Activated CD8-positive, alpha-beta memory T cell treated with anti-CD3 and anti-CD28 coated beads, Interleukin-2, amount 50 U/mL, for 4 hours (primary cell): ENCODE measurements around the gene GPA33.

Experiments used
- DNase-seq: peaks from one replicate; pipeline ENCODE4 v3.0.0-alpha.2; 2020

The GPA33 gene, protein sequence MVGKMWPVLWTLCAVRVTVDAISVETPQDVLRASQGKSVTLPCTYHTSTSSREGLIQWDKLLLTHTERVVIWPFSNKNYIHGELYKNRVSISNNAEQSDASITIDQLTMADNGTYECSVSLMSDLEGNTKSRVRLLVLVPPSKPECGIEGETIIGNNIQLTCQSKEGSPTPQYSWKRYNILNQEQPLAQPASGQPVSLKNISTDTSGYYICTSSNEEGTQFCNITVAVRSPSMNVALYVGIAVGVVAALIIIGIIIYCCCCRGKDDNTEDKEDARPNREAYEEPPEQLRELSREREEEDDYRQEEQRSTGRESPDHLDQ

GRCh38 chr1:167090314-167090942, at the start of gene GPA33:
Gene GPA33, minus strand, starts transcription at chr1:167090377. Its CDS starts 90 bp downstream, at chr1:167090287.
- DNase-seq, result no peak

- no peak for DNase-seq
Measured at GRCh38 chr1:167138703-167139102, 48.5 kb upstream of the GPA33 start.

DNA sequence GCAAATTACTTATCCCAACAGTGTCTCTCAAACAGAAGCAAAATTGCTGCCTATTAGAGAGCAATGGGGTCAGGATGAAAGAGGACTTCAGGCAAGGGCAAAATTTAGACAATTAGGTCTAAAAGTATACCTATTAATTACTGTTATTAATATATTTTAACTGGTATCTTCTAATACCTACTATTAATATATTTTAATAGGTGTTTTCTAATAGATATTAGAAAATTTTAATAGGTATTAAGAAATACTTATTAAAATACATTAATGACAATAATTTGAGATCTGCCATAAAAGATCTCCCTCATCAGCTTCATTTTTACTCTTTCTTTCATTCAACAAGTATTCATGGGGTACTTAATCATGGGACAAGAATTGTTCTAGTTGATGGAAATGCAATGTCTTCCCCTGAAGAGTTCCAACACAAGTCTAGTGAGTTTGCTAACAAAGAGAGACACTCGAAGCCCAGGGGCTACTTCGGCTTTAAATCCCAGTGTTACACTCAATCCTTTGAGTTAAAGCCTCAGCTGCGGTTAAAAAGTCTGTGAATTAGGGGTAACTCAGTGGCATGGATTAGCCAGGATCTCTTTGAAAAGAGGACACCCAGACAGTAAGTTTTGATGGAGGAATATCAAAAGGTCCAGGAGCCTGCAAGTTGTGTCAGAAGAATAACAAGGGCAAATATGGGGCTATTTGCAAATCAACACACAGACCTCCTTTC, 47.8 kb upstream of the GPA33 start:
- no peak for DNase-seq

GRCh38 chr1:167137332-167137781, 47.2 kb upstream of the GPA33 start:
- no peak for DNase-seq

GRCh38 chr1:167136806-167137205, 46.6 kb upstream of the GPA33 start:
- DNase-seq, result no peak

DNA sequence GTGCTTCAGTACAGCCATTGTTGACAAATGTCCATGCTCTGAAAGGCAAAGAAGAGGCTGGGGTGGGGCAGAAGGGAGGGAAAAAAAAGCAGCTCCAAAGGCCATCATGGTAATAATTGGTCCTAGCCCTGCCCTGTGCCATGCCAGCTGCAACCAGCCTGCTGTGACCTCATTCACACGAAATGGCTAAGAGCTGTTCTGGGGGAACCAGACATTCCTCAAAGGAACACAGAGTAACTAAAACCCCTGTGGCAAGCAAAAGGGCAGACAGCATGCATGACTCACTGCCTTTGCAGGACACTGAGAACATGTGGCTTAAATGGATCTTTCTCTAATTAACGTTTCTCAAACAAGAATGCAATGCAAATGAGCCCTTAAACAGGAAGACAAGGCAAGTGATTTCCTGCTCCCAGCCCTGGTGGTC, 46.0 kb upstream of the GPA33 start:
- no peak for DNase-seq

GRCh38 chr1:167135281-167135840, 45.2 kb upstream of the GPA33 start:
- no peak for DNase-seq

- no peak for DNase-seq
Measured at GRCh38 chr1:167132301-167133010, 42.3 kb upstream of the GPA33 start.

DNA sequence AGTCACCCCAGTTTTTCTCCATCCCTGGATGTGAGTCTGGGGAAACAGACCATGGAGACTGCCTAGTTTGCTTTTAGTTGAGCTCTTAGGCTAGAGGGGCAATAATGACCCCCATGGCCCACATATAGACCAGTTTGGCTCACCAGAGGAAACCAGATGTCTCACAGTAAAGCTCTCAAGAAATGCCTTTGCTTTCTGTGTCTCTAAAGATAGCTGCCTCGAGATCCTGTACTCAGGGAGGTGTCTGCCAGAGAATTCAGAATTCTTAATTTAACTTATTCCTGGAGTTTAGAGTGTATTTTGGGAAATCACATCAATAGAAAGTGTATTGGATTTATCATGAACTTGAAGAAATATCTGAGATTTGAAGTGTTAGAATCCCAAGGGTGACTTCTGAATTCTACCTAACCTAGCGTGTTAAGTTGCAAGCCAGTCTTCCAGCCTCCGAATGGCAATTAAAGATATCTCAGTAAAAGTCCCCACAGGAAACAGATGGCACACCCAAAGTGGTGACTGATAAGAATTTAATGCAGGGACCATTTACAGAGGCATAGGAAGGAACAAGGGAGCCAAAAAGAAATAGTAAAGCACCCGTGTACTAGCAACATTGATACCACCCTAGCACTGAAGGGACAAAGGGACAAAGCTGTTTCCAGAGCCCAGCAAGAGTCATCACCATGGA, 40.8 kb upstream of the GPA33 start:
- no peak for DNase-seq

DNA sequence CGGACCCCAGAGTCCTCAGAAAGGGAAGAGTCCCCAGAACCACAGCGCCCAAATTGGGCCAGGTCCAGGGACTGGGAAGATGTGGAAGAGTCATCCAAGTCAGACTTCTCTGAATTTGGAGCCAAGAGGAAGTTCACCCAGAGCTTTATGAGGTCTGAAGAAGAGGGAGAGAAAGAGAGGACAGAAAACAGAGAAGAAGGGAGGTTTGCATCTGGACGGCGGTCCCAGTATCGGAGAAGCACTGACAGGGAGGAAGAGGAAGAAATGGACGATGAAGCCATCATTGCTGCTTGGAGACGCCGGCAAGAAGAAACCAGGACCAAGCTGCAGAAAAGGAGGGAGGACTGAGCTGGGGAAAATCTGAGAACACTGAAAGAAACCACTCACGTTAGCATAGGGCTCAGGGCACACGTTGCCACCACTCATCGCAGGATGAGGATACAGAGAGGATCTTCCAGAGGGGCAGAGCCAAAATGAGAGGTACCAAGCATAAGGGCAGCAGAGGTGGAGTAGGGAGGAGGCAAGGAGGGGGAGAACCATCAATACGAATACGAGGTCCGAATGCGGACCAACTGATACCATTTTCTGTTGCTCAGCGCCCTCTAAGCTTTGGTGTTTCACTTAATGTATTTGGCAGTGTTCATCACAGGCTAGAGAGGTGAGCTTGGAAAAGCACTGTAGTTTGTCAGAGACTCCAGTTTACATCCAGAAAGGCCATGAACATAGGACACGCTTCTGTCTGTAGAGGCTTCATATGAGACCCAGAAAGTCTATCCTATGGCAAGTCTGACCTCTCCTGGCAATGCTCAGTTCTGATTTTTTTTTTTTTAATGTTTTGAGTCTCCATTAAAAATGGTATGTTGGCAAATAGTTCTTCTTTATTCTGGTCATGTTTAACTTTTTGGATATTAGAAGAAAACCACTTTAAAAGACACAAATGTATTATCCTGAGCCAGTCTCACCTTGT, 38.4 kb upstream of the GPA33 start:
- DNase-seq, result no peak

DNA sequence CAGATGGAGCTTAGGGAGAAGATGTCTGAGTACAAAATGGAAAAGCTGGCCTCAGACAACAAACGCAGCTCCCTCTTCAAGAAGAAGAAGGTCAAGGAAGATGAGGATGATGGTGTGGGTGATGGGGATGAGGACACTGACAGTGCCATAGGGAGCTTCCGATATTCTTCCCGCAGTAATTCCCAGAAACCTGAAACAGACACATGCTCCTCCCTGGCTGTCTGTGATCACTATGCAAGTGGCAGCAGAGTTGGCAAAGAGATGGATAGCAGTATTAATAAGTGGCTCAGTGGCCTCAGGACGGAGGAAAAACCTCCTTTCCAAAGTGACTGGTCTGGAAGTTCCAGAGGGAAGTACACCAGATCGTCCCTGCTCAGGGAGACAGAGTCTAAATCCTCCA, 37.5 kb upstream of the GPA33 start:
- DNase-seq, result no peak

DNA sequence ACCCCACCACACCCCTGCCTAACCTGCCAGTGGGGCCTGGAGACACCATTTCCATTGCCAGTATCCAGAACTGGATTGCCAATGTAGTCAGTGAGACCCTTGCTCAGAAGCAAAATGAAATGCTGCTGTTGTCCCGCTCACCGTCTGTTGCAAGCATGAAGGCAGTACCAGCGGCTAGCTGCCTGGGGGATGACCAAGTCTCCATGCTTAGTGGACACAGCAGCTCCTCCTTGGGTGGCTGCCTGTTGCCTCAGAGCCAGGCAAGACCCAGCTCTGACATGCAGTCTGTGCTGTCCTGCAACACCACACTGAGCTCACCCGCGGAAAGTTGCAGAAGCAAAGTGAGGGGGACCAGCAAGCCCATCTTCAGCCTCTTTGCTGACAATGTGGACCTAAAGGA, 37.1 kb upstream of the GPA33 start:
- DNase-seq, result no peak

DNA sequence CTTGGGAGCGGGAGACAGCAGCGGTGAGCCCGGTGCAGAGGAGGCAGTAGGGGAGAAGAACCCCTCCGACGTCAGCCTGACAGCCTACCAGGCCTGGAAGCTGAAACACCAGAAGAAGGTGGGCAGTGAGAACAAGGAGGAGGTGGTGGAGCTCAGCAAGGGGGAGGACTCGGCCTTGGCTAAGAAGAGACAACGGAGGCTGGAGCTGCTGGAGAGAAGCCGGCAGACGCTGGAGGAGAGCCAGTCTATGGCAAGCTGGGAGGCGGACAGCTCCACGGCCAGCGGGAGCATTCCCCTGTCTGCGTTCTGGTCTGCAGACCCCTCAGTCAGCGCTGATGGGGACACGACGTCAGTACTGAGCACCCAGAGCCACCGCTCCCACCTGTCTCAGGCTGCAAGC, 36.6 kb upstream of the GPA33 start:
- DNase-seq, result no peak

DNA sequence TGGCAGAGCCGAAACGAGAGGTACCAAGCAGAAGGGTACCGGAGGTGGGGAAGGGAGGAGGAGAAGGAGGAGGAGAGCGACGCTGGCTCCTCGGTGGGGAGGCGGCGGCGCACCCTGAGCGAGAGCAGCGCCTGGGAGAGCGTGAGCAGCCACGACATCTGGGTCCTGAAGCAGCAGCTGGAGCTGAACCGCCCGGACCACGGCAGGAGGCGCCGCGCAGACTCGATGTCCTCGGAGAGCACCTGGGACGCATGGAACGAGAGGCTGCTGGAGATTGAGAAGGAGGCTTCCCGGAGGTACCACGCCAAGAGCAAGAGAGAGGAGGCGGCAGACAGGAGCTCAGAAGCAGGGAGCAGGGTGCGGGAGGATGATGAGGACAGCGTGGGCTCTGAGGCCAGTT, 36.1 kb upstream of the GPA33 start:
- no peak for DNase-seq

DNA sequence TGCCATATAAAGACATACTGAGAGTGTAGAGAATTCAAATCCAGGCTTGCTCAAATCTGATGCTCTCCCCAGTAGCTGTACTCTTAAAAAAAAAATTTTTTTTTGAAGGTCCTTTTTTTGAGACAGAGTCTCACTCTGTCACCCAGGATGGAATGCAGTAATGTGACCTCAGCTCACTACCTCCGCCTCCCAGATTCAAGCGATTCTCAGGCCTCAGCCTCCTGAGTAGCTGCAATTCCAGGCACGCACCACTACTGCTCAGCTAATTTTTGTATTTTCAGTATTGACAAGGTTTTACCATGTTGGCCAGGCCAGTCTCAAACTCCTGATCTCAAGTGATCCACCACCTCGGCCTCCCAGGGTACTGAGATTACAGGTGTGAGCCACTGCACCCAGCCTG, 32.4 kb upstream of the GPA33 start:
- DNase-seq, result no peak

DNA sequence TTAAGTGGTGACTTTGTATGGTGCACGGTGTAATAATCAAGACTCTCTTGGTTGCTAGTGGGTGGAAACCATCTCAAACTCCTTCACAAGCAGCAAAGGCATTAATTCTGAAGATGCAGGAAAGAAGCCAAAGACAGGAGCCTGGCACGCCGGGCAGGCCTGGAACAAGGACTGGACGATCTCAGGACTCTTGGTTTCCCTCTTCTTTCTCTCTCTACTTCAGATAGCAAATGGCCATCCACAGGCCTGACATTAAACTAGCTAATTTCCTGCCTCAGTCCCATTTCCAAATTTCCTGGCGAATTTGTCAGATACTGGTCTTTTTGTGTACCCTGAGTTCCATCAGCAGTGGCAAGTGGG, 31.9 kb upstream of the GPA33 start:
- no peak for DNase-seq

- DNase-seq, result peak; percentile 28
Measured at GRCh38 chr1:167121375-167122120, 31.4 kb upstream of the GPA33 start.

DNA sequence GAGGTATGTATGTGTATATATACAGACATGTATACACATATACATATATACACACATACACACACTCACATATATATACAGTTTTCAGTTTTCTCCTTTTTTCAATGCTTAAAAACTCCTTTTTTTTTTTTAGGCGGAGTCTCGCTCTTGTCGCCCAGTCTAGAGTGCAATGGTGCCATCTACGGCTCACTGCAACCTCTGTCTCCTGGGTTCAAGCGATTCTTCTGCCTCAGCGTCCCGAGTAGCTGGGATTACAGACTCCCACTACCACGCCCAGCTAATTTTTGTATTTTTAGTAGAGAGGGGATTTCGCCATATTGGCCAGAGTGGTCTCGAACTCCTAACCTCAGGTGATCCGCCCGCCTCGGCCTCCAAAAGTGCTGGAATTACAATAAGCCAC, 30.7 kb upstream of the GPA33 start:
- no peak for DNase-seq

DNA sequence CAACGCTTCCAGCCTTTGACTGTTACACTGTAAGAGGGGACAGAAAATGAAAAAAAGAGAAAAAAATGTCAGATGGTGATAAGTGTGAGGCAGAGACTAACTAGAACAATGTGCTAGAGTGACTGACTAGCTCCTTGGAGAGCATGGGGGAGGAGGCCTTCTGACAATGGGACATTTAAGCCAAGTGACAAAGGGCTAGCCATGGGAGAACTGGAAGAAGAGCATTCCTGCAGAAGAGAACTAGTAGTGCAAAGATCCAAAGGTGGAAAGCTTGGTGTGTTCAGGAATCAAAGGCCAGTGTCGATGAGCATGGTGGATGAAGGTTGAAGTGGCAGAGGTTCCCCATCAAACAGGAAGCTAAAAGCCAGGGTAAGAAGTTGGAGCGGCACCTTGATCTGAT, 29.5 kb upstream of the GPA33 start:
- DNase-seq, result no peak

DNA sequence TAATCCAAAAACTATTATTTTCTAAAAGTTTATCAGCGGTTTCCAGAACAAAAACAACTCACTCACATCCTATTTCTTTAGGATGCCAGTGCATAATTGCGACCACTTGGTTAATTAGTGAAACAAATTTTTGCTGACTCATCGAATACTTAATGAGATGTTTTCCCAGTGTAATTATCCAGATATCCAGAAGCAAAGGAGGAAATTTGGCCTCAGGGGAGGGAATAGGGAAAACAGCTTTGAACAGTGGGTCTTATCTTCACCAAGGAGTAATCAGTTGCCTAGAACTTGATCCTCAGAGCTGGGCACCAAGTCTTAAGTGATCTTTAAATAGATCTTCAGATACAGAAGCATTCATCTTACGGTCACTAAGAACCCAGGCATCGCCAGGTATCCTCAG, 28.0 kb upstream of the GPA33 start:
- DNase-seq, result no peak

DNA sequence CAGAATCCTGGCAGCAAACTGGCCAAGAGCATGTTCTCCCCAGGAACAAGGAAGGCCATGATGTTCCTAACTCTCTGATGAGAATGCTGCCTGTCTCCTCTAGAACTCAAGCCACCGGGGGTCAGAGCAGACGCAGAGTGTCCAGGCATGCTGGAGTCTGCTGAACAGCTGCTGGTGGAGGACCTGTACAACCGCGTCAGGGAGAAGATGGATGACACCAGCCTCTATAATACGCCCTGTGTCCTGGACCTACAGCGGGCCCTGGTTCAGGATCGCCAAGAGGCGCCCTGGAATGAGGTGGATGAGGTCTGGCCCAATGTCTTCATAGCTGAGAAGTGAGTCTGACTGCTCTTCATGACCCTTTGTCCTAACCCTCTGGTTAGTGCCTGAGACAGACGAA, 27.0 kb upstream of the GPA33 start:
- DNase-seq, result no peak
